Calu3 (cell line): ENCODE data around the gene ARGLU1. TPM values are rescaled to one million over a fixed set of nuclear protein-coding genes. Genes with fewer than 3 reads are reported as not detected.

Source experiments
- BruUV-seq: library from RNA; stranded (reverse); fragments of 400-500 nt; replicated peaks from 2 replicates; lab custom pipeline; 2021; lab: Mats Ljungman, UMichigan
- CTCF ChIA-PET: fragments of 300-600 bp; sonication (Branson Sonifier 250); formaldehyde crosslinking; loops from one replicate; lab custom pipeline; 2022; ENCODE audit warnings: antibody characterized with exemption; lab: Charles Lee
- DNase-seq: peaks from one replicate; pipeline ENCODE4 v3.0.0; 2022
- H3K27ac Mint-ChIP-seq: one replicate; pipeline ENCODE4 v1.8.0; 2022; ENCODE audit warnings: mixed read lengths; ENCODE audit not compliant: unreplicated experiment
- H3K27me3 Mint-ChIP-seq: one replicate; pipeline ENCODE4 v1.8.0; 2022; ENCODE audit warnings: mixed read lengths; ENCODE audit not compliant: unreplicated experiment
- H3K36me3 Mint-ChIP-seq: one replicate; pipeline ENCODE4 v1.8.0; 2022; ENCODE audit warnings: mild to moderate bottlenecking, moderate library complexity, mixed read lengths; ENCODE audit not compliant: insufficient read depth, unreplicated experiment
- H3K4me1 Mint-ChIP-seq: one replicate; pipeline ENCODE4 v1.8.0; 2022; ENCODE audit warnings: mild to moderate bottlenecking, low read depth, mixed read lengths; ENCODE audit not compliant: unreplicated experiment
- H3K4me3 Mint-ChIP-seq: one replicate; pipeline ENCODE4 v1.8.0; 2022; ENCODE audit warnings: mild to moderate bottlenecking, low read depth, moderate library complexity, mixed read lengths; ENCODE audit not compliant: unreplicated experiment
- H3K9me3 Mint-ChIP-seq: one replicate; pipeline ENCODE4 v1.8.0; 2022; ENCODE audit warnings: low read depth, mixed read lengths; ENCODE audit not compliant: unreplicated experiment
- CTCF ChIP-seq: fragments of 200-600 bp; IDR thresholded peaks from one replicate; pipeline ENCODE4 v1.8.0; 2022; ENCODE audit warnings: antibody characterized with exemption; ENCODE audit not compliant: unreplicated experiment
- intact Hi-C: fragments of 100-400 bp; cut with micrococcal nuclease; formaldehyde crosslinking; loops from one replicate; pipeline ENCODE4 v1.10.0; 2022; ENCODE audit not compliant: unreplicated experiment
- total RNA-seq: library from RNA; stranded (reverse); gene quantifications from 2 replicates; pipeline ENCODE4 v1.2.3, GENCODE V29; 2022

The ARGLU1 gene
- total RNA-seq, 1 experiment from 2014 or later = 28.8 TPM

GRCh38 chr13:106548064-106548696, 19.8 kb downstream of the ARGLU1 start:
- no TSS peak for BruUV-seq
- Mint-ChIP-seq H3K36me3 (no peaks in the 10 kb centered on the region), H3K9me3 (no peaks in the 10 kb centered on the region), H3K4me1 (no peaks in the 10 kb centered on the region), H3K27me3 (no peaks in the 10 kb centered on the region), H3K4me3 (no peak overlapping the region), H3K27ac (no peak overlapping the region)
- intact Hi-C loops = loop anchor here (10.0 kb wide), 2 partner anchors 367 to 577 kb away; no protein-coding TSS in a partner anchor
- CTCF ChIA-PET = no interaction called here
- no peak for TF ChIP-seq CTCF
- DNase-seq = no peak

GRCh38 chr13:106541826-106542225, 26.1 kb downstream of the ARGLU1 start:
- intact Hi-C loops = loop anchor here (10.0 kb wide), 2 partner anchors 373 to 583 kb away; no protein-coding TSS in a partner anchor
- CTCF ChIA-PET = interaction anchor here (0.7 kb wide), 1 partner anchor 318 kb away, joined by 3 read pairs; no protein-coding TSS in a partner anchor
- no peaks in the 10 kb centered on the region for H3K4me1 Mint-ChIP-seq

GRCh38 chr13:106540613-106541012, 27.3 kb downstream of the ARGLU1 start:
- intact Hi-C loops = loop anchor here (10.0 kb wide), 2 partner anchors 374 to 584 kb away; no protein-coding TSS in a partner anchor
- H3K27ac Mint-ChIP-seq = no peak overlapping the region
- no peak for TF ChIP-seq CTCF

More at GRCh38 chr13:106541826-106542225, 26.1 kb downstream of the ARGLU1 start:
- BruUV-seq = no TSS peak
- H3K27me3 Mint-ChIP-seq = no peaks in the 10 kb centered on the region
- peaks cover 4% of the 10 kb centered on the region for H3K36me3 Mint-ChIP-seq
- no peak overlapping the region for H3K27ac Mint-ChIP-seq
- no peak for DNase-seq
- no peak overlapping the region for H3K4me3 Mint-ChIP-seq
- no peak for TF ChIP-seq CTCF
- no peaks in the 10 kb centered on the region for H3K9me3 Mint-ChIP-seq

GRCh38 chr13:106537521-106537920, 30.4 kb downstream of the ARGLU1 start:
- CTCF ChIA-PET = no interaction called here
- Mint-ChIP-seq H3K4me3 (no peak overlapping the region), H3K36me3 (peaks cover 30% of the 10 kb centered on the region), H3K4me1 (no peaks in the 10 kb centered on the region), H3K9me3 (no peaks in the 10 kb centered on the region), H3K27ac (no peak overlapping the region), H3K27me3 (no peaks in the 10 kb centered on the region)
- TF ChIP-seq CTCF = no peak
- intact Hi-C loops = loop anchor here (10.0 kb wide), 1 partner anchor 1963 kb away; no protein-coding TSS in a partner anchor
- DNase-seq = no peak
- no TSS peak for BruUV-seq

More at GRCh38 chr13:106540613-106541012, 27.3 kb downstream of the ARGLU1 start:
- H3K36me3 Mint-ChIP-seq = peaks cover 11% of the 10 kb centered on the region
- no peak overlapping the region for H3K4me3 Mint-ChIP-seq
- BruUV-seq = no TSS peak
- no peak for DNase-seq
- H3K27me3 Mint-ChIP-seq = no peaks in the 10 kb centered on the region
- no peaks in the 10 kb centered on the region for H3K9me3 Mint-ChIP-seq
- H3K4me1 Mint-ChIP-seq = no peaks in the 10 kb centered on the region
- CTCF ChIA-PET = no interaction called here
